Right hindlimb (tissue), 1 donor: ENCODE results near the gene NEO1.

ENCODE experiments used
- DNase-seq: peaks from one replicate; pipeline ENCODE4 v3.0.0-alpha.2; 2018

Gene NEO1

GRCh38 chr15:73051807-73052652 is at the start of gene NEO1:
NEO1 (plus strand) TSS chr15:73052463; CDS start chr15:73052676, 213 bp downstream.
- peak; percentile 96 for DNase-seq

DNA sequence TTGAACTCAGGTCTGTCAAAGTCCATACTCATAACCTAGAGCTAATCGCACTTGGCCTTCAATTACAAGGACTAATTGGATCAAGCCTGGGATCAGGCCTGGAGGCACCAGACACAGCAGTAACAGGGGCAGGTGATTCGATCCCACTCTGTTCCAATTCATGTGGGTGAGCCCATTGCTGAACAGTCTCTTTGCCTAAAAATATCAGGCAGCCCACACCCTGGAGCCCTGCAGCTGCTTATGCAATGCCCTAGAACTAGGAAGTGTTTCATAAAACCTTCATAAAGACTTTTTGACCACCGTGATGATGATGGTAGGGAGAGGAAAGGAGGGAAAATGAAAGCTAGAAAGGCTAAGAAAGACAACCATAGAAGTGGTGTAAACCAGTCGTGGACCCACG is 47.8 kb upstream of the NEO1 start:
- DNase-seq, result no peak

- DNase-seq, result no peak
Measured at GRCh38 chr15:73005032-73005431, 47.2 kb upstream of the NEO1 start.

GRCh38 chr15:73005446-73005845 is 46.8 kb upstream of the NEO1 start:
- no peak for DNase-seq

DNA sequence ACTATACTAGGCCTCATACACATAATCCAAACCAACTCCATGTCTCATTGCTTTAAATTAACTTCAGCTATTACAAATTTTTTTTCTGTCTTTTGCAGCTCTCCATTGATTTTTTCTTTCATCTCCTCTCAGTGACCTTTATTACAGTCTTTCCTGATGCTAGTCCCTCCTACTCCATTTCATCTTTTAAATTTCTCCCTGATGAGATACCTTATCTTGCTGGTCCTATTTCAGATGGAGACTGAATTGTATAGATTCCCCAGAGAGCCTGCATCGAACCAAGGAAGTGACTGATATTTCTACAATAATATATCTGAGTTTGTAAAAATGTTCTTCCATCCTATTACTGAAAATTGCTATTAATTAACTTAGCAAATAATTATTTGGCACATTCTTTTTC is 45.7 kb upstream of the NEO1 start:
- DNase-seq, result no peak

- peak; percentile 32 for DNase-seq
Measured at GRCh38 chr15:73009066-73010056, 42.9 kb upstream of the NEO1 start.

DNA sequence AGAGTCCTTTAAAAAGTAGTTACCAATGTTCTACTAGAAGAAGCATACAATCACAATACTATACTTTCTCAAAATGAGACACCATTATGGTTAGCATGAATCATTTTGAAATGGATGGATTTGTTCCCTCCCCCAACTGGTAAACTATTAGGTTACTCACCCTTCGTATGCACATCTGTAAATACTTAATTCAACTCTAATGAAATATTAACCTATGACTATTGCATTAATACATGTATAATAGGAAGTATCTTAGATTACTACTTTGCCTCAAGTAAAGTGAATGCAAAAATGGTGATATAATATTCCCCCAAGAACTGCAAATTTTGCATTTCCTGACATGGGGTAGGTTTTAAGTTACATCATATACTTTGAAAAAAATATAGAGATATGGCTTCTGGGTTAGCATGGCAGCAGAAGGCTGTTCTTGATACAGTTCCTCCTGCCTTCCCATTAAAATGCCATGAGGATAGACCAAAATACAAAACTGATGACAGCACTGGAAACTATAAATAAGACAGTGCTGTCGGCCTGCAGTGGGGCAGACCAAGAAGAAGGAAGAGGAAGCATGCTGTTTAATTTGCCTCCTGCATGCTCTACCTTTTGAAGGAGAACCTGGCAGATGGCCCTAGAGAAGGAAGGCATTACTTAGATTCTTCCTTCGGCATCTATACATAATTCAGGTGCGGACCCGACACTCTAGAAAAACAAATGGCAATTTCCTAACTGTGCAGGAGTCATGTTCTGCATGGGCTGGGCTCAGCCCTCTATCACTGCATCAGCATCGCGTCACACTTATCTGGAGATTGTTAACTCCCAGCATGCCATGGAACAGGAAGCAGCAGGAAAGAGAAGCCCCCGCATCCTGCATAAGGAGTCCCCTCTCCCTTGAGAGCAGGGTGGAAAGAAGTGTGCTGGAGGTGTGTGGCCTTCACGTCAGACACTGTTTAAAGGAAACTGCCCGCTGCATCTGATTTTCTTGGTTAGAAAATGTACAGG is 41.8 kb upstream of the NEO1 start:
- no peak for DNase-seq

DNA sequence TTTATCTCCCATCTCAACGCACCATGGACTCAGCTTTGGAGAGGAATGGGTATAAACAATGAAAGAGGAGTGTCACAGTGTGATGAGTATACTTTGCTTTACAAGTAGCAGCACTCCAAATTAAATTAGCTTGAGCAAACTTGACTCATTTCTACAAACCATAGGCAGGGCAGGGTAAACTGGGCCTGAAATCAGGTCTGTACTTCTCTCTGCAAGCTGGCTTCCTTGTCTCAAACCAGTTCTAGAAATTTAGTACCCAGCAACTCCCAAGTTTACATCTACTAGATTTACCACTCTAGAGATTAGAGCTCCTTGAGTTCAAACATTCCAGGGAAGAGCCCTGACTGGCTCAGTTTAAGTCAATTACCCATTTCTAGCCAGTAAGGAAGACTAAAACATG is 37.4 kb upstream of the NEO1 start:
- DNase-seq, result no peak

- DNase-seq, result no peak
Measured at GRCh38 chr15:73015493-73015892, 36.8 kb upstream of the NEO1 start.

GRCh38 chr15:73017987-73018386 is 34.3 kb upstream of the NEO1 start:
- DNase-seq, result no peak

DNA sequence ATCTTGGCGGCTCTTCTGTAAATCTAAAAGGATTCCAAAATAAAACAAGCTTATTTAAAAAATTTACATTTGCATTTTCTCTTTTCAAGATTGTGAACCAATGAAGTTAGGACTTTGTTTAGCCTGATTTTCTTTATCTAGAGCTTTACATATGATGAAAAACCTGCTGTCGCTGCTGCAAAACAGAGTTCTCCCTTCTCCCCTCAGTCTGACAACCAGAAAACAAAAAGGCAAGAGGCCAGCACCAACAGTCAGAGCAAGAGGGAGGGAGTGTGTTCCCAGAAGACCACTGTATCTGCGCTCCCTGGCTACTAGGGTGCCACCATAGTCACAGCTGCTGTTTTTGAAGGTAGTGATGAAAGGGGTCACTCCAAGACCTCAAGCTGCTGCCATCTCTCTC is 33.1 kb upstream of the NEO1 start:
- no peak for DNase-seq

DNA sequence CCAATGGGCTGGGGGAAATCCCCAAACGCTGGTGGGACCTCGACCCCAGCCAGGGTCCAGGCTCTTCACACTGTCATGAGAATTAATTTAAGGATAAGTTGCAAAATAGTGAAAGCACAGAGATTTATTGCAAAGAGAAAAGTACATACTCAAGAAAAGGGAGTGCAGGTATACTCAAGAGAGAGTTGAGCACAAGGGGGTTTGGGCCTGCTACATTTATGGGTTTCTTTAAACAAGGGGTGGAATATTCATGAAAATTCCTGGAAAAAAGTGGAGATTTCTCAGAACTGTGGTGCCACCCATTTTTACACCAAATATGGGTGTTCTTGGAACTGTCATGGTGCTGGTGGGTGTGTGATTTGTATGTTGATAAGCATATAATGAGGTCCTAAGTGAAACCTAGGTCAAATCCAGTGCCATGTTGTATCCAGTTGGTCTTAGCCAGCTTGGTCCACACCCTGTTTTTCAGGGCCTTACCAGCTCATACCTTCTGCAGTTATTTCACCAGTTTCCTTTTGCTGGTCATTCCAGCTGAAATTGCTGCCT is 32.6 kb upstream of the NEO1 start:
- DNase-seq, result no peak

- no peak for DNase-seq
Measured at GRCh38 chr15:73021139-73021621, 31.1 kb upstream of the NEO1 start.

DNA sequence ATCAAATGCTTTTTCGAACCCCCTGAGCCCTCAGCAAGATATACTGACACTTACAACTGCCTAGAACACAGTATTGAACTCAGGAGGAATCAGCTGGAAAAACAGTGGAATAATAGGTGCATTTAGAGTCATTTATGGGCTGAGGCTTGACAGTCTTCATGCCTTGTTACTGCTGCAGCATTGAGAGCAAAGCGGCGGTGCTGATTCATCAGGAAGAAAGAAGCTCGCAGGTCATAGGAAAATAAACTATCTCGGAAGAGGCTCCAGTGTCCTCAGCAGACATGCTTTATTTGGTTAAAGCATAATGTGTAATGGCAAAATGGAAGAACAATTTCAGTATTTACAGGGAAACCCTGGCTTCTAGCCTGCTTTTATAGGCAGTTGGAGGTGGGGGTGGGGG is 30.1 kb upstream of the NEO1 start:
- DNase-seq, result no peak

GRCh38 chr15:73023071-73023470 is 29.2 kb upstream of the NEO1 start:
- DNase-seq, result no peak

GRCh38 chr15:73024168-73024567 is 28.1 kb upstream of the NEO1 start:
- no peak for DNase-seq

- DNase-seq, result no peak
Measured at GRCh38 chr15:73026511-73027054, 25.7 kb upstream of the NEO1 start.

- DNase-seq, result no peak
Measured at GRCh38 chr15:73028031-73028430, 24.2 kb upstream of the NEO1 start.

DNA sequence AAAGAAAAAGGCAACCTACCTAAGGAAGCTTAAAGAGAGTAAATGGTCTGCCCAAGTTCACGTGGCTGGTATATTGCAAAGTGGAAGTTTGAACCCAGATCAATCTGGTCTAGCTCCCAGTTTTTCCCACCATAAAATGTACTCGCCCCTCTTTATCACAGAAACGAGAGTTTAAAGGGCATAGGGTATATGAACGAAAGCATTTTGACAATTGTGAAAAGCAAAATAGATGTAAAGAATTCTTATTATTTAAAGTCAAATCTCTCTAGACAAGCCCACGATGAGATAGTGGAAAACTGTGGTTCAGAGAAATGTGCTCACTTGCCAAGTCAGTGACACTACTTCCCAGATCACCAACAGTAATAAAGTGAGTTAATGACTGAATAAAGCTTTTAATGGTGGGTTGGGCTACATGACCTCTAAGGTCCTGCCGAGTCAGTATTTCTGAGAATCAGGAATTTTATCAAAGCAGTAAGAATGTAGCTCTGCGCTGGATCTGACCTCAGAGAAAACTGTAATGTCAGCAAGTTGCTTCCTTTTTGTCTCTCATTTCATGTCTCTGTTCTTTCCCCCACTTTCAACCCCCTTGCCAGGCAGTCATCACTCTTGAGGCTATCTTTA is 23.3 kb upstream of the NEO1 start:
- no peak for DNase-seq

GRCh38 chr15:73030122-73030679 is 22.1 kb upstream of the NEO1 start:
- no peak for DNase-seq

GRCh38 chr15:73031648-73032047 is 20.6 kb upstream of the NEO1 start:
- no peak for DNase-seq
